Mesenchymal stem cell (in vitro differentiated cells and primary cell): ENCODE results near the gene WDR59.

Experiments
- DNase-seq: peaks from one replicate; pipeline ENCODE4 v3.0.0-alpha.2; 2013
- H2AFZ ChIP-seq: one replicate; pipeline ENCODE4 v1.6.1; 2013; ENCODE audit warnings: low read depth, mild to moderate bottlenecking, control low read depth, inconsistent platforms, low read length, moderate library complexity
- H2AK5ac ChIP-seq: 2 replicates; pipeline ENCODE4 v1.6.1; 2013; ENCODE audit warnings: low read length, moderate library complexity, mild to moderate bottlenecking, inconsistent platforms; ENCODE audit not compliant: severe bottlenecking
- H2BK120ac ChIP-seq: one replicate; pipeline ENCODE4 v1.6.1; 2013; ENCODE audit warnings: low read depth, mild to moderate bottlenecking, inconsistent platforms, low read length, moderate library complexity
- H2BK12ac ChIP-seq, 2 experiments: one replicate each; pipeline ENCODE4 v1.6.1; 2013; ENCODE audit warnings: inconsistent platforms in 2 of 2, low read length in 2 of 2, mild to moderate bottlenecking in 2 of 2, moderate library complexity in 2 of 2, control low read depth in 1 of 2
- H2BK15ac ChIP-seq: one replicate; pipeline ENCODE4 v1.6.1; 2013; ENCODE audit warnings: mild to moderate bottlenecking, low read depth, inconsistent platforms; ENCODE audit not compliant: poor library complexity, severe bottlenecking
- H2BK5ac ChIP-seq: 2 replicates; pipeline ENCODE4 v1.6.1; 2013; ENCODE audit warnings: low read depth, mild to moderate bottlenecking, low read length, control low read depth, inconsistent platforms; ENCODE audit not compliant: poor library complexity, severe bottlenecking
- H3K14ac ChIP-seq, 2 experiments: one replicate each; pipeline ENCODE4 v1.6.1; 2013; ENCODE audit warnings: inconsistent platforms in 2 of 2, low read length in 2 of 2, control low read depth in 1 of 2, mild to moderate bottlenecking in 1 of 2, moderate library complexity in 1 of 2
- H3K18ac ChIP-seq, 2 experiments: one replicate each; pipeline ENCODE4 v1.6.1; 2013; ENCODE audit warnings: inconsistent platforms in 2 of 2, low read length in 2 of 2, control low read depth in 1 of 2, low read depth in 1 of 2, mild to moderate bottlenecking in 1 of 2
- H3K23ac ChIP-seq, 2 experiments: one replicate each; pipeline ENCODE4 v1.6.1; 2013; ENCODE audit warnings: inconsistent platforms in 2 of 2, low read length in 2 of 2, mild to moderate bottlenecking in 2 of 2, moderate library complexity in 2 of 2, control low read depth in 1 of 2
- H3K27ac ChIP-seq: 2 replicates; pipeline ENCODE4 v1.5.1; 2013; ENCODE audit warnings: mild to moderate bottlenecking, moderate library complexity, low read length, control low read depth, inconsistent platforms; ENCODE audit not compliant: poor library complexity, severe bottlenecking
- H3K27me3 ChIP-seq, 2 experiments: 2 replicates each; pipeline versions ENCODE4 v1.6.1 to v1.7.0; 2013; ENCODE audit warnings: low read length in 2 of 2, mild to moderate bottlenecking in 2 of 2, moderate library complexity in 2 of 2, control low read depth in 1 of 2, inconsistent platforms in 1 of 2; ENCODE audit not compliant: control insufficient read depth in 1 of 2, insufficient read depth in 1 of 2
- H3K36me3 ChIP-seq, 2 experiments: 2 replicates each; pipeline versions ENCODE4 v1.6.1 to v1.7.0; 2013; ENCODE audit warnings: low read length in 2 of 2, control low read depth in 1 of 2, inconsistent platforms in 1 of 2, low read depth in 1 of 2, mild to moderate bottlenecking in 1 of 2; ENCODE audit not compliant: insufficient read depth in 2 of 2, control insufficient read depth in 1 of 2
- H3K4ac ChIP-seq, 2 experiments: one replicate each; pipeline ENCODE4 v1.6.1; 2013; ENCODE audit warnings: inconsistent platforms in 2 of 2, low read length in 2 of 2, mild to moderate bottlenecking in 2 of 2, moderate library complexity in 2 of 2, control low read depth in 1 of 2, low read depth in 1 of 2
- H3K4me1 ChIP-seq: 2 replicates; pipeline ENCODE4 v1.6.1; 2013; ENCODE audit warnings: low read depth, low read length, control low read depth; ENCODE audit not compliant: control insufficient read depth, insufficient read depth
- H3K4me2 ChIP-seq: 2 replicates; pipeline ENCODE4 v1.6.1; 2013; ENCODE audit warnings: low read length, mild to moderate bottlenecking, inconsistent platforms; ENCODE audit not compliant: poor library complexity, severe bottlenecking
- H3K4me3 ChIP-seq, 2 experiments: 2 replicates each; pipeline versions ENCODE4 v1.5.1 to v1.7.0; 2013; ENCODE audit warnings: low read length in 2 of 2, mild to moderate bottlenecking in 2 of 2, control low read depth in 1 of 2, low read depth in 1 of 2; ENCODE audit not compliant: insufficient read depth in 1 of 2
- H3K79me1 ChIP-seq: replicated peaks from 2 replicates; pipeline ENCODE4 v1.6.1; 2013; ENCODE audit warnings: mild to moderate bottlenecking, control low read depth, low read length, inconsistent platforms; ENCODE audit not compliant: poor library complexity, severe bottlenecking
- H3K9ac ChIP-seq: 2 replicates; pipeline ENCODE4 v1.7.0; 2013; ENCODE audit warnings: mild to moderate bottlenecking, low read length, moderate library complexity
- H3K9me3 ChIP-seq: 2 replicates; pipeline ENCODE4 v1.7.0; 2013; ENCODE audit warnings: mild to moderate bottlenecking, low read length; ENCODE audit not compliant: control insufficient read depth
- H4K8ac ChIP-seq: one replicate; pipeline ENCODE4 v1.6.1; 2013; ENCODE audit warnings: inconsistent platforms, mild to moderate bottlenecking, low read length, moderate library complexity
- H4K91ac ChIP-seq: one replicate; pipeline ENCODE4 v1.6.1; 2013; ENCODE audit warnings: mild to moderate bottlenecking, low read length, inconsistent platforms
- WGBS: methylation state at CpG from one replicate; pipeline ENCODE4 v1.1.7; 2013; ENCODE audit warnings: mixed read lengths; 5-methylcytosine and 5-hydroxymethylcytosine counted together

WDR59 gene

DNA sequence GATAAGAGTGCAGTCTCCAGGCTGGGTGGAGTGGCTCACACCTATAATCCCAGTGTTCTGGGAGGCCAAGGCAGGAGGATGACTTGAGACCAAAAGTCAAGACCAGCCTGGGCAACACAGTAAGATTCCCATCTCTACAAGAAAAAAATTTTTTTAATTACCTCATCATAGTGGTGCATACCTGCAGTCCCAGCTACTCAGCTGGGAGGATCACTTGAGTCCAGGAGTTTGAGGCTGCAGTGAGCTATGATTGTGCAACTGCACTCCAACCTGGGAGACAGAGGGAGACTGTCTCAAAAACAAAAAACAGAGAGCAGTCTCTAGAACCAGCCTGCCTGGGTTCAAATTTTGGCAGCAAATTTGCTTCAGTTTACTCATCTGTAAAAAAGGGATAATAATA lies 45.2 kb downstream of the WDR59 start:
- Histone ChIP-seq H3K27me3 (peaks cover 0 to 3% of the 10 kb centered on the region in 2 experiments), H2BK15ac (no peak overlapping the region), H3K36me3 (peaks cover 36 to 56% of the 10 kb centered on the region in 2 experiments), H3K9me3 (no peaks in the 10 kb centered on the region), H2AK5ac (no peak overlapping the region), H3K79me1 (peaks cover 4% of the 10 kb centered on the region), H3K27ac (no peak overlapping the region), H2BK12ac (no peak overlapping the region), H3K4me3 (no peak overlapping the region), H3K4me2 (no peak overlapping the region), H3K4me1 (no peaks in the 10 kb centered on the region), H3K14ac (no peak overlapping the region), H2BK120ac (no peak overlapping the region), H2BK5ac (no peak overlapping the region), H3K9ac (no peak overlapping the region), H3K23ac (no peak overlapping the region), H4K91ac (no peak overlapping the region), H2AFZ (no peak overlapping the region), H3K18ac (no peak overlapping the region), H4K8ac (no peak overlapping the region), H3K4ac (no peak overlapping the region)
- no peak for DNase-seq

- Histone ChIP-seq H3K4ac (no peak overlapping the region), H3K14ac (no peak overlapping the region), H4K8ac (no peak overlapping the region), H4K91ac (no peak overlapping the region), H2AFZ (no peak overlapping the region), H3K9ac (peak overlapping the region; percentile 39), H3K18ac (no peak overlapping the region), H3K4me2 (no peak overlapping the region), H3K4me3 (no peak overlapping the region), H2BK15ac (no peak overlapping the region), H3K23ac (no peak overlapping the region), H3K9me3 (no peaks in the 10 kb centered on the region), H3K4me1 (no peaks in the 10 kb centered on the region), H2AK5ac (no peak overlapping the region), H2BK120ac (no peak overlapping the region), H3K79me1 (peaks cover 2% of the 10 kb centered on the region), H2BK5ac (no peak overlapping the region), H3K27ac (no peak overlapping the region), H2BK12ac (no peak overlapping the region), H3K36me3 (peaks cover 25 to 46% of the 10 kb centered on the region in 2 experiments), H3K27me3 (no peaks in the 10 kb centered on the region)
- DNase-seq = peak; percentile 82
- 84% methylated on average over 7 of the region's 7 CpGs for WGBS
Observed at GRCh38 chr16:74936902-74937560, 47.9 kb downstream of the WDR59 start.

GRCh38 chr16:74931445-74931844 lies 53.5 kb downstream of the WDR59 start:
- H3K36me3 ChIP-seq = peaks cover 11 to 36% of the 10 kb centered on the region in 2 experiments
- H2BK12ac ChIP-seq = no peak overlapping the region
- no peaks in the 10 kb centered on the region for H3K79me1 ChIP-seq
- no peak overlapping the region for H3K14ac ChIP-seq
- no peak overlapping the region for H3K4me2 ChIP-seq
- H2BK5ac ChIP-seq = no peak overlapping the region
- no peak overlapping the region for H2AFZ ChIP-seq
- peaks cover 1% of the 10 kb centered on the region for H3K4me1 ChIP-seq
- H3K4me3 ChIP-seq = no peak overlapping the region
- H3K4ac ChIP-seq = no peak overlapping the region
- H3K18ac ChIP-seq = no peak overlapping the region
- H3K27me3 ChIP-seq = no peaks in the 10 kb centered on the region
- no peak overlapping the region for H2BK120ac ChIP-seq
- no peak for DNase-seq
- H3K23ac ChIP-seq = no peak overlapping the region
- no peak overlapping the region for H3K27ac ChIP-seq
- no peak overlapping the region for H3K9ac ChIP-seq
- no peaks in the 10 kb centered on the region for H3K9me3 ChIP-seq
- no peak overlapping the region for H2BK15ac ChIP-seq
- no peak overlapping the region for H4K8ac ChIP-seq
- no peak overlapping the region for H2AK5ac ChIP-seq
- WGBS = 97% methylated on average over 3 of the region's 3 CpGs
- H4K91ac ChIP-seq = no peak overlapping the region

DNA sequence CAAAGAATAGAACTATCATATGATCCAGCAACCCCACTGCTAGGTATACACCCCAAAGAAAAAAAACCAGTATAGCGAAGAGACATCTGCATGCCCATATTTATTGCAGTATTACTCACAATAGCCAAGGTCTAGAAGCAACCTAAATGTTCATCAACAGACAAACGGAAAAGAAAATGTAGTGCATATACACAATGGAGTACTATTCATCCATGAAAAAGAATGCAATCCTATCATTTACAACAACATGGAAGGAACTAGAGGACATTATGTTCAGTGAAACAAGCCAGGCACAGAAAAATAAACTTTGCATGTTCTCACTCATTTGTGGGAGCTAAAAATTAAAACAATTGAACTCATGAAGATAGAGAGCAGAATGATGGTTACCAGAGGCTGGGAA lies 55.3 kb downstream of the WDR59 start:
- H2BK15ac ChIP-seq = no peak overlapping the region
- no peak overlapping the region for H2AK5ac ChIP-seq
- no peak overlapping the region for H4K91ac ChIP-seq
- no peak overlapping the region for H3K14ac ChIP-seq
- no peak overlapping the region for H4K8ac ChIP-seq
- H3K9me3 ChIP-seq = no peaks in the 10 kb centered on the region
- H2BK120ac ChIP-seq = no peak overlapping the region
- H3K9ac ChIP-seq = no peak overlapping the region
- H3K4me2 ChIP-seq = no peak overlapping the region
- H2BK5ac ChIP-seq = no peak overlapping the region
- WGBS = 100% methylated on average over 2 of the region's 2 CpGs
- H2AFZ ChIP-seq = no peak overlapping the region
- no peak overlapping the region for H2BK12ac ChIP-seq
- H3K23ac ChIP-seq = no peak overlapping the region
- no peak for DNase-seq
- peaks cover 2% of the 10 kb centered on the region for H3K79me1 ChIP-seq
- H3K4me3 ChIP-seq = no peak overlapping the region
- H3K18ac ChIP-seq = no peak overlapping the region
- peaks cover 11 to 37% of the 10 kb centered on the region in 2 experiments for H3K36me3 ChIP-seq
- peaks cover 1% of the 10 kb centered on the region for H3K4me1 ChIP-seq
- H3K4ac ChIP-seq = no peak overlapping the region
- H3K27me3 ChIP-seq = no peaks in the 10 kb centered on the region
- no peak overlapping the region for H3K27ac ChIP-seq
